GM12878 (cell line): Measurements from ENCODE around the gene EN1. TPM values are rescaled to one million over a fixed set of nuclear protein-coding genes. Genes with fewer than 3 reads are reported as not detected.

Experiments used
- ATAC-seq: fragments of 200-7000 bp; cut with Tn5 transposase; 3 replicates; pipeline ENCODE4 v1.9.1; 2020; ENCODE audit warnings: mild to moderate bottlenecking, moderate library complexity
- BruUV-seq: library from RNA; stranded (reverse); fragments of 400-500 nt; replicated peaks from 2 replicates; lab custom pipeline; 2021; lab: Mats Ljungman, UMichigan
- CTCF ChIA-PET: fragments of 300-600 bp; sonication (Branson Sonifier 250); formaldehyde crosslinking; extraction: SDS; loops from one replicate; lab custom pipeline; 2021; ENCODE audit warnings: inconsistent platforms; lab: Yijun Ruan, JAX
- POLR2A ChIA-PET: fragments of 350-600 bp; formaldehyde crosslinking; extraction: SDS; loops from one replicate; lab custom pipeline; 2021; ENCODE audit warnings: inconsistent platforms; lab: Charles Lee
- RAD21 ChIA-PET: fragments of 300-600 bp; sonication (Branson Sonifier 250); formaldehyde crosslinking; loops from one replicate; lab custom pipeline; 2023; ENCODE audit warnings: antibody characterized with exemption; ENCODE audit not compliant: unreplicated experiment; lab: Charles Lee
- SMC1A ChIA-PET: fragments of 300-600 bp; sonication (Branson Sonifier 250); formaldehyde crosslinking; loops from one replicate; lab custom pipeline; 2023; ENCODE audit not compliant: unreplicated experiment, uncharacterized antibody; lab: Charles Lee
- DNase-seq: peaks from one replicate; pipeline ENCODE4 v3.0.0-alpha.2; 2011; ENCODE audit warnings: low read depth, low spot score
- FAIRE-seq: peaks from 3 replicates; lab custom pipeline; 2011; peaks lifted over from hg19 to GRCh38; lab: Jason Lieb, UNC
- H2AFZ ChIP-seq: 2 replicates; pipeline ENCODE4 v1.6.0; 2011; ENCODE audit warnings: low read depth, low read length, control low read depth; ENCODE audit not compliant: control insufficient read depth
- H3K27ac ChIP-seq: 2 replicates; pipeline ENCODE4 v1.5.1; 2011; ENCODE audit warnings: control low read depth; ENCODE audit not compliant: control insufficient read depth, insufficient read depth
- H3K27me3 ChIP-seq, 2 experiments: replicated peaks in 1 of 2; 2 replicates each; pipeline versions ENCODE4 v1.6.0 to v1.6.1; 2011; ENCODE audit warnings: low read length in 1 of 2; ENCODE audit not compliant: control insufficient read depth in 2 of 2, insufficient read depth in 2 of 2
- H3K36me3 ChIP-seq, 2 experiments: 2 replicates each; pipeline ENCODE4 v1.5.1; 2011; ENCODE audit warnings: low read length in 1 of 2; ENCODE audit not compliant: control insufficient read depth in 2 of 2, insufficient read depth in 2 of 2
- H3K4me1 ChIP-seq: 2 replicates; pipeline ENCODE4 v1.6.1; 2011; ENCODE audit warnings: mild to moderate bottlenecking, low read length, moderate library complexity, mixed read lengths; ENCODE audit not compliant: control insufficient read depth, insufficient read depth
- H3K4me2 ChIP-seq: 2 replicates; pipeline ENCODE4 v1.6.0; 2011; ENCODE audit warnings: control low read depth; ENCODE audit not compliant: control insufficient read depth, insufficient read depth
- H3K4me3 ChIP-seq: fragments of 200-600 bp; sonication (generic); 2 replicates; pipeline ENCODE4 v1.5.1; 2016
- H3K79me2 ChIP-seq: 2 replicates; pipeline ENCODE4 v1.6.0; 2011; ENCODE audit warnings: low read length; ENCODE audit not compliant: control insufficient read depth, insufficient read depth
- H3K9ac ChIP-seq: 2 replicates; pipeline ENCODE4 v1.8.0; 2011; ENCODE audit warnings: low read length, control low read depth, mixed read lengths; ENCODE audit not compliant: control insufficient read depth, insufficient read depth
- H3K9me3 ChIP-seq: replicated peaks from 3 replicates; pipeline ENCODE4 v1.5.1; 2011; ENCODE audit warnings: mild to moderate bottlenecking, low read length; ENCODE audit not compliant: control insufficient read depth, insufficient read depth
- H4K20me1 ChIP-seq: 2 replicates; pipeline ENCODE4 v1.6.0; 2011; ENCODE audit not compliant: control insufficient read depth, insufficient read depth
- BHLHE40 ChIP-seq, 2 experiments: fragments of 450-650 bp in 1 of 2; IDR thresholded peaks; 2 replicates each; pipeline ENCODE4 v1.6.1; 2011 to 2017; ENCODE audit warnings: low read depth in 2 of 2, borderline replicate concordance in 1 of 2, improper control_type of control experiment in 1 of 2, low read length in 1 of 2, mild to moderate bottlenecking in 1 of 2
- EED ChIP-seq: sonication (generic); IDR thresholded peaks from 2 replicates; pipeline ENCODE4 v1.6.1; 2016; ENCODE audit warnings: antibody characterized with exemption, low read depth
- GATAD2B ChIP-seq: fragments of 450-650 bp; conservative IDR thresholded peaks from 2 replicates; pipeline ENCODE4 v1.6.1; 2017; ENCODE audit warnings: low read depth, mild to moderate bottlenecking, moderate library complexity
- JUNB ChIP-seq: IDR thresholded peaks from 2 replicates; pipeline ENCODE4 v1.6.1; 2016; ENCODE audit warnings: antibody characterized with exemption, mild to moderate bottlenecking
- MEF2A ChIP-seq: IDR thresholded peaks from 2 replicates; pipeline ENCODE4 v1.6.1; 2011; ENCODE audit warnings: low read depth, mild to moderate bottlenecking, low read length, moderate library complexity; ENCODE audit not compliant: insufficient read depth
- MTA2 ChIP-seq: fragments of 450-650 bp; IDR thresholded peaks from 2 replicates; pipeline ENCODE4 v1.6.1; 2016; ENCODE audit warnings: low read depth, mild to moderate bottlenecking, moderate library complexity
- NBN ChIP-seq: fragments of 450-650 bp; IDR thresholded peaks from 2 replicates; pipeline ENCODE4 v1.6.1; 2016
- NFIC ChIP-seq: IDR thresholded peaks from 2 replicates; pipeline ENCODE4 v1.6.1; 2012; ENCODE audit warnings: low read depth, mild to moderate bottlenecking, inconsistent platforms, low read length, moderate library complexity
- PAX8 ChIP-seq: fragments of 450-650 bp; IDR thresholded peaks from 2 replicates; pipeline ENCODE4 v1.6.1; 2017; ENCODE audit warnings: mild to moderate bottlenecking, moderate library complexity
- POLR2AphosphoS2 ChIP-seq: IDR thresholded peaks from 2 replicates; pipeline ENCODE4 v1.6.1; 2011; ENCODE audit warnings: low read depth, mild to moderate bottlenecking, low read length, improper control_type of control experiment, moderate library complexity
- RELA ChIP-seq: fragments of 450-650 bp; IDR thresholded peaks from 2 replicates; pipeline ENCODE4 v1.8.0; 2014; ENCODE audit warnings: borderline replicate concordance; ENCODE audit not compliant: partially characterized antibody
- SREBF1 ChIP-seq: IDR thresholded peaks from 2 replicates; pipeline ENCODE4 v1.6.1; 2012; ENCODE audit warnings: mild to moderate bottlenecking, low read length
- SRF ChIP-seq, 2 experiments: IDR thresholded peaks; 2 replicates each; pipeline ENCODE4 v1.6.1; 2011; ENCODE audit warnings: low read depth in 2 of 2, low read length in 2 of 2, mild to moderate bottlenecking in 1 of 2, moderate library complexity in 1 of 2
- SUZ12 ChIP-seq: fragments of 200-600 bp; sonication (generic); IDR thresholded peaks from one replicate; pipeline ENCODE4 v1.6.1; 2018; ENCODE audit warnings: antibody characterized with exemption, mild to moderate bottlenecking; ENCODE audit not compliant: unreplicated experiment
- TCF12 ChIP-seq: IDR thresholded peaks from 2 replicates; pipeline ENCODE4 v1.6.1; 2011; ENCODE audit warnings: low read depth, mild to moderate bottlenecking, low read length
- WGBS: methylation state at CpG from one replicate; pipeline ENCODE4 v1.1.6; 2016; ENCODE audit warnings: low lambda C conversion rate; ENCODE audit not compliant: insufficient replicate concordance, insufficient coverage; ENCODE audit errors: missing lambda C conversion rate; 5-methylcytosine and 5-hydroxymethylcytosine counted together
- in situ Hi-C: fragments of 300-500 bp; cut with MboI; formaldehyde crosslinking; loops from 9 replicates; pipeline ENCODE4 v1.14.3; 2018; ENCODE audit warnings: mixed read lengths
- intact Hi-C: fragments of 100-400 bp; cut with micrococcal nuclease; formaldehyde crosslinking; loops from one replicate; pipeline ENCODE4 v1.14.2; 2022; ENCODE audit not compliant: unreplicated experiment
- polyA plus RNA-seq, 11 experiments: library from polyadenylated mRNA; depleted of rRNA in 4 of 11; unstranded in 6 of 11; stranded (reverse) in 5 of 11; fragments of >200 nt; fragmentation: Nextera tagmentation in 4 of 11; fragmentation: Illumina TruSeq in 1 of 11; extraction: Ambion mirVana in 4 of 11; extraction: Trizol in 1 of 11; gene quantifications; 1 replicate in 1 of 11; 2 replicates in 10 of 11; pipeline versions ENCODE4 v1.2.1 to v1.2.3, GENCODE V29; 2011 to 2016; ENCODE audit warnings: inconsistent platforms in 2 of 11, missing spikeins in 2 of 11, low read depth in 1 of 11
- total RNA-seq, 4 experiments: library from RNA; depleted of rRNA in 3 of 4; stranded (reverse); fragments of >200 nt in 3 of 4; fragmentation: Illumina TruSeq in 1 of 4; extraction: Trizol in 1 of 4; gene quantifications; 2 replicates each; pipeline versions ENCODE4 v1.2.1 to v1.2.3, GENCODE V29; 2013 to 2021
- TF ChIP-seq, protein P1 (sequence below): IDR thresholded peaks from 2 replicates; pipeline ENCODE4 v1.6.1; 2012; ENCODE audit warnings: low read depth, low read length, improper control_type of control experiment

The EN1 gene
- total and polyA plus RNA-seq, 10 of the 15 experiments (the other 5 are each of a cell fraction or from before 2014, with no cell fraction given), result not detected

DNA sequence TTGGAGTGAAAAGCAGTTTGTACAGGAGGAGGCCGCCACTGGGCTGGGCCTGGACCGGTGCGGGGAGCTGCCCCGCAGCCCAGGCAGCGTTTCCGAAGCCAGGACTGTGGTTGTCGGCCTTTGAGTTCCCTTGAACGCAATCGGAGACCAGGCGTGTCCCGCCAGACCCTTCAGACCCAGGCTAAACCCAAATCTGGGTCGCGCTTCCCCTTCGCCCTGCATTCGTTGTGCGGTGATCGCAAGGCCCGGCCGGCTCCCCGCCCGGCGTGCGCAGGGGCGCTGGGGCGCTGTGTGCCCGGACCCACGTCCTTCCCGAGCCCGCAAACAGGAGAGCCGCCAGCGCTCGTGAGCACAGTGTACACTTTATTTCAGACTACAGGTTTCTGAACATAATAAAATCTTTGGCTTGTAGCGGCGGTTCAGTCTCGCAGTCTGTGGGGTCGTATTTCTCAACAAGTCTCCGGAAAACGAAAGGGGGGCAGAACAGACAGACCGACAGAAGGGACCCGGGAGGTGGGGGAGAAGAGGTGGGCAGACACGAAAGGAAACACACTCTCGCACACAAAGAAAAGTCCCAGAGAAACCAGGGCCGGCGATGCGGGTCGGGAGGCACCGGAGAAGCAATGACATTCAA lies 5.5 kb downstream of the EN1 start (continued):
- peak; percentile 99 for TF ChIP-seq SUZ12
- TF ChIP-seq TCF12, result no peak
- no peak for TF ChIP-seq NBN
- no peak for TF ChIP-seq NFIC
- no peak for TF ChIP-seq EED
- no peak for TF ChIP-seq GATAD2B

DNA sequence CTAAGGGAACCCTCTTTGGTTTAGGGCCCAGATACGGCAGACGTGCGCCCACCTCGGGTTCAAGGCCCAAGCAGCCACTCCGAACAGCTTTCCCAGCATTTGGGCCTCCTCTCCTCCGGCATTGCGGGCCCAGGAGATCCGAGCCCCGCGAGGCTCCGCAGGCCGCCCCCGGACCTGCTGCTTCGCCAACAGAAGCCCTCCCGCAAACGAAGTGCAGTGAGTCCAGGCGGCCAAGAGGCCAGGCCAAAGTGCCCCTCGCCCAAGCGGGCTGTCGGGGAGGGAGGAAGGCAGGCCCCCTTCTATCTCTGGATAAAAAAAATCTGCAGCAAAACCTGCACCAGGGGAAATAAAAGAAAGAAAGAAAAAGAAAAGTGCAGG lies 6.0 kb downstream of the EN1 start:
- TF ChIP-seq RELA, result no peak
- TF ChIP-seq JUNB, result no peak
- no peak for TF ChIP-seq PAX8
- TF ChIP-seq, protein P1, sequence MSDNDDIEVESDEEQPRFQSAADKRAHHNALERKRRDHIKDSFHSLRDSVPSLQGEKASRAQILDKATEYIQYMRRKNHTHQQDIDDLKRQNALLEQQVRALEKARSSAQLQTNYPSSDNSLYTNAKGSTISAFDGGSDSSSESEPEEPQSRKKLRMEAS, result no peak
- TF ChIP-seq MTA2, result no peak
- TF ChIP-seq SREBF1, result no peak
- no peak for TF ChIP-seq POLR2AphosphoS2
- TF ChIP-seq BHLHE40 (IDR thresholded peaks at IDR 0.05; ENCODE audit: borderline replicate concordance in 1 of 2, low read depth in 2 of 2, low read length in 1 of 2), result no peak
- no peak for TF ChIP-seq MEF2A
- no peak for TF ChIP-seq SRF (IDR thresholded peaks at IDR 0.05; ENCODE audit: low read depth in 2 of 2, low read length in 2 of 2)
- in situ Hi-C loops (no loop called here), intact Hi-C loops (no loop called here)
- no peak overlapping the region for H3K27ac ChIP-seq
- no peak for ATAC-seq
- H3K79me2 ChIP-seq, result no peaks in the 10 kb centered on the region
- no peaks in the 10 kb centered on the region for H4K20me1 ChIP-seq
- SMC1A ChIA-PET, result no interaction called here
- POLR2A ChIA-PET, result no interaction called here
- CTCF ChIA-PET, result interaction anchor here (0.5 kb wide), 1 partner anchor 809 kb away, joined by 4 read pairs; no protein-coding TSS in a partner anchor
- H3K4me2 ChIP-seq, result no peak overlapping the region
- no TSS peak for BruUV-seq
- no peak overlapping the region for H3K9ac ChIP-seq
- no peak overlapping the region for H3K4me3 ChIP-seq
- no peak for DNase-seq
- no peaks in the 10 kb centered on the region for H3K4me1 ChIP-seq
- no peaks in the 10 kb centered on the region for H3K9me3 ChIP-seq
- no peak for FAIRE-seq
- RAD21 ChIA-PET, result no interaction called here
- no peaks in the 10 kb centered on the region for H3K36me3 ChIP-seq
- peaks cover 15 to 24% of the 10 kb centered on the region in 2 experiments for H3K27me3 ChIP-seq
- H2AFZ ChIP-seq, result no peak overlapping the region
- WGBS, result 35% methylated on average over 20 of the region's 20 CpGs
